Fibroblast of lung (primary cell): ENCODE data around the gene RUVBL2.

Experiments
- EZH2 ChIP-seq: IDR thresholded peaks from 2 replicates; pipeline ENCODE4 v1.5.1; 2012; ENCODE audit warnings: low read length, control low read depth, mild to moderate bottlenecking; ENCODE audit errors: missing control alignments
- TF ChIP-seq, protein P1 (sequence below), 2 donors: IDR thresholded peaks in 1 of 2; conservative IDR thresholded peaks in 1 of 2; 1 replicate in 1 of 2; 2 replicates in 1 of 2; pipeline ENCODE4 v1.5.1; 2011 to 2012; ENCODE audit warnings: low read length in 2 of 2, control low read depth in 1 of 2, inconsistent platforms in 1 of 2, low read depth in 1 of 2, mild to moderate bottlenecking in 1 of 2

DNA sequence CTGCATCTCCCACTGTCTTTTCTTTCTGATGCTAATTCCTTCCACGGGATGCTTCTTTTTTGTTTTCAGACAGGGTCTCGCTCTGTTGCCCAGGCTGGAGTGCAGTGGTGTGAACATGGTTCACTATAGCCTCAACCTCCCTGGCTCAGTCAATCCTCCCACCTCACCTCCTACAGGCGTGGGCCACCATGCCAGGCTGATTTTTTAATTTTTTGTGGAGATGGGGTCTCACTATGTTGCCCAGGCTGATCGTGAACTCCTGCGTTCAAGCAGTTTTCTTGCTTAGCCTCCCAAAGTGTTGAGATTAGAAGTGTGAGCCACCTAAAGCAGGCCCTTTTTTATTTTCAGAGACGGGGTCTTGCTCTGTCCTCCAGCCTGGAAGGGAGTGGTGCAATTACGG lies 5.4 kb upstream of the RUVBL2 start:
- TF ChIP-seq EZH2, result no peak
- TF ChIP-seq, protein P1, sequence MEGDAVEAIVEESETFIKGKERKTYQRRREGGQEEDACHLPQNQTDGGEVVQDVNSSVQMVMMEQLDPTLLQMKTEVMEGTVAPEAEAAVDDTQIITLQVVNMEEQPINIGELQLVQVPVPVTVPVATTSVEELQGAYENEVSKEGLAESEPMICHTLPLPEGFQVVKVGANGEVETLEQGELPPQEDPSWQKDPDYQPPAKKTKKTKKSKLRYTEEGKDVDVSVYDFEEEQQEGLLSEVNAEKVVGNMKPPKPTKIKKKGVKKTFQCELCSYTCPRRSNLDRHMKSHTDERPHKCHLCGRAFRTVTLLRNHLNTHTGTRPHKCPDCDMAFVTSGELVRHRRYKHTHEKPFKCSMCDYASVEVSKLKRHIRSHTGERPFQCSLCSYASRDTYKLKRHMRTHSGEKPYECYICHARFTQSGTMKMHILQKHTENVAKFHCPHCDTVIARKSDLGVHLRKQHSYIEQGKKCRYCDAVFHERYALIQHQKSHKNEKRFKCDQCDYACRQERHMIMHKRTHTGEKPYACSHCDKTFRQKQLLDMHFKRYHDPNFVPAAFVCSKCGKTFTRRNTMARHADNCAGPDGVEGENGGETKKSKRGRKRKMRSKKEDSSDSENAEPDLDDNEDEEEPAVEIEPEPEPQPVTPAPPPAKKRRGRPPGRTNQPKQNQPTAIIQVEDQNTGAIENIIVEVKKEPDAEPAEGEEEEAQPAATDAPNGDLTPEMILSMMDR (conservative IDR thresholded peaks at IDR 0.05 in 1 of 2, IDR thresholded peaks at IDR 0.05 in 1 of 2; ENCODE audit: low read depth in 1 of 2, low read length in 2 of 2), result no peak
